Calu3 (cell line): ENCODE measurements around the gene HSD17B12. TPM values are rescaled to one million over a fixed set of nuclear protein-coding genes. Genes with fewer than 3 reads are reported as not detected.

Experiments used
- BruUV-seq: library from RNA; stranded (reverse); fragments of 400-500 nt; replicated peaks from 2 replicates; lab custom pipeline; 2021; lab: Mats Ljungman, UMichigan
- CTCF ChIA-PET: fragments of 300-600 bp; sonication (Branson Sonifier 250); formaldehyde crosslinking; loops from one replicate; lab custom pipeline; 2022; ENCODE audit warnings: antibody characterized with exemption; lab: Charles Lee
- DNase-seq: peaks from one replicate; pipeline ENCODE4 v3.0.0; 2022
- H3K27ac Mint-ChIP-seq: one replicate; pipeline ENCODE4 v1.8.0; 2022; ENCODE audit warnings: mixed read lengths; ENCODE audit not compliant: unreplicated experiment
- H3K27me3 Mint-ChIP-seq: one replicate; pipeline ENCODE4 v1.8.0; 2022; ENCODE audit warnings: mixed read lengths; ENCODE audit not compliant: unreplicated experiment
- H3K36me3 Mint-ChIP-seq: one replicate; pipeline ENCODE4 v1.8.0; 2022; ENCODE audit warnings: mild to moderate bottlenecking, moderate library complexity, mixed read lengths; ENCODE audit not compliant: insufficient read depth, unreplicated experiment
- H3K4me1 Mint-ChIP-seq: one replicate; pipeline ENCODE4 v1.8.0; 2022; ENCODE audit warnings: mild to moderate bottlenecking, low read depth, mixed read lengths; ENCODE audit not compliant: unreplicated experiment
- H3K4me3 Mint-ChIP-seq: one replicate; pipeline ENCODE4 v1.8.0; 2022; ENCODE audit warnings: mild to moderate bottlenecking, low read depth, moderate library complexity, mixed read lengths; ENCODE audit not compliant: unreplicated experiment
- H3K9me3 Mint-ChIP-seq: one replicate; pipeline ENCODE4 v1.8.0; 2022; ENCODE audit warnings: low read depth, mixed read lengths; ENCODE audit not compliant: unreplicated experiment
- intact Hi-C: fragments of 100-400 bp; cut with micrococcal nuclease; formaldehyde crosslinking; loops from one replicate; pipeline ENCODE4 v1.10.0; 2022; ENCODE audit not compliant: unreplicated experiment
- total RNA-seq: library from RNA; stranded (reverse); gene quantifications from 2 replicates; pipeline ENCODE4 v1.2.3, GENCODE V29; 2022
- TF ChIP-seq, protein P1 (sequence below): fragments of 200-600 bp; IDR thresholded peaks from one replicate; pipeline ENCODE4 v1.8.0; 2022; ENCODE audit warnings: antibody characterized with exemption; ENCODE audit not compliant: unreplicated experiment

Gene HSD17B12
- total RNA-seq, 1 experiment from 2014 or later: 114 TPM

DNA sequence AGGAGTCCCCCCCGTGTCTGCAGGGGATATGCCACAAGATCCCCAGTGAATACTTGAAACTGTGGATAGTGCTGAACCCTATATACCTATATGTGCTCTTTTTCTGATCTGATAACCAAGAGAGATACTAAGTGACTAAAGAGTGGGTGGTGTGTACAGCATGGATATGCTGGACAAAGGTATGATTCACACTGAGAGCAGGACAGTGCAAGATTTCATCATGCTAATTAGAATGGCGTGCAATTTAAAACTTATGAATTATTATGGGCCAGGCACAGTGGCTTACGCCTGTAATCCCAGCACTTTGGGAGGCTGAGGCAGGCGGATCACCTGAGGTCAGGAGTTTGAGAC lies 109.9 kb downstream of the HSD17B12 start:
- Mint-ChIP-seq H3K27me3 (no peaks in the 10 kb centered on the region), H3K9me3 (peaks cover 5% of the 10 kb centered on the region), H3K36me3 (peaks cover 5% of the 10 kb centered on the region), H3K4me3 (no peak overlapping the region), H3K27ac (peak overlapping the region; percentile 56), H3K4me1 (no peaks in the 10 kb centered on the region)
- TF ChIP-seq, protein P1, sequence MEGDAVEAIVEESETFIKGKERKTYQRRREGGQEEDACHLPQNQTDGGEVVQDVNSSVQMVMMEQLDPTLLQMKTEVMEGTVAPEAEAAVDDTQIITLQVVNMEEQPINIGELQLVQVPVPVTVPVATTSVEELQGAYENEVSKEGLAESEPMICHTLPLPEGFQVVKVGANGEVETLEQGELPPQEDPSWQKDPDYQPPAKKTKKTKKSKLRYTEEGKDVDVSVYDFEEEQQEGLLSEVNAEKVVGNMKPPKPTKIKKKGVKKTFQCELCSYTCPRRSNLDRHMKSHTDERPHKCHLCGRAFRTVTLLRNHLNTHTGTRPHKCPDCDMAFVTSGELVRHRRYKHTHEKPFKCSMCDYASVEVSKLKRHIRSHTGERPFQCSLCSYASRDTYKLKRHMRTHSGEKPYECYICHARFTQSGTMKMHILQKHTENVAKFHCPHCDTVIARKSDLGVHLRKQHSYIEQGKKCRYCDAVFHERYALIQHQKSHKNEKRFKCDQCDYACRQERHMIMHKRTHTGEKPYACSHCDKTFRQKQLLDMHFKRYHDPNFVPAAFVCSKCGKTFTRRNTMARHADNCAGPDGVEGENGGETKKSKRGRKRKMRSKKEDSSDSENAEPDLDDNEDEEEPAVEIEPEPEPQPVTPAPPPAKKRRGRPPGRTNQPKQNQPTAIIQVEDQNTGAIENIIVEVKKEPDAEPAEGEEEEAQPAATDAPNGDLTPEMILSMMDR: no peak
- intact Hi-C loops: no loop called here
- CTCF ChIA-PET: no interaction called here
- no peak for DNase-seq
- BruUV-seq: no TSS peak

DNA sequence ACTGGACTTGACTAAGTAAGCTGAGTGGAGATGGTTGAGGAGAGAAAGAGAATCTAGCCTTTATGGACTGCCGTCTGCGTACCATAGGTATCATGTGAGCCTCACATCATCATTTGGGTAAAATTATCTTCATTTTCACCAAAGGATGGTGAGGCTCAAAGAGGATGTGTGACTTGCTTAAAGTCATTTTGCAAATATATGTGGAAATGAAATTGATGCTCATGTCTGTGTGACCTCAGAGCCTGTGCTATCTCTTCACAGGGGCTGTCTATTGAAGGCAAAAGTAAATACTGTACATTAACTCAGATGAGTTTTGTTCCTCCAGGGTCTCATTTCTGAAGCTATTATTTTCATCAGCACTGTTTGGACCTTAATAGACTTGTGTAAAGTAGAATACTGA lies 116.8 kb downstream of the HSD17B12 start:
- Mint-ChIP-seq H3K27me3 (no peaks in the 10 kb centered on the region), H3K4me3 (no peak overlapping the region), H3K4me1 (no peaks in the 10 kb centered on the region), H3K36me3 (peaks cover 6% of the 10 kb centered on the region), H3K9me3 (no peaks in the 10 kb centered on the region), H3K27ac (no peak overlapping the region)
- DNase-seq: no peak
- TF ChIP-seq, protein P1: no peak
- no TSS peak for BruUV-seq
- CTCF ChIA-PET: no interaction called here
- intact Hi-C loops: no loop called here

DNA sequence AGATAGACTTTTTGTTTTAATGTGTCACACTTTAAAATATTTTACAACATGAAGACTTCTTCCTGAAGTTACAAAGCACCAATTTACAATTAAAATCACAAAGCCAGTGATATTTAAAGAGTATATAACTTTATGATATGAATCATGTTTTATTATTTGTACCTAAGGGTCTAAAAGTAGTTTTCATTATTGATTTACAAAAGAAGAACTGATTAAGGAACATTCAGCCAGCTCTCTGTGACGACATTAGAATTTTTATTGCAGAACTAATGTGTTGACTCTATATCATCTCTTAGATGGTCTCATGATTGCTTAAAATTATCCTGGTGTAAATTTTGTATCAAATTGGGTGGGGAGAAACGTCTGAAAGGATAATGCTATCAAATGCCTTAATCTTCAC lies 117.3 kb downstream of the HSD17B12 start:
- intact Hi-C loops: no loop called here
- Mint-ChIP-seq H3K4me1 (no peaks in the 10 kb centered on the region), H3K4me3 (no peak overlapping the region), H3K27ac (no peak overlapping the region), H3K9me3 (no peaks in the 10 kb centered on the region), H3K36me3 (peaks cover 6% of the 10 kb centered on the region), H3K27me3 (no peaks in the 10 kb centered on the region)
- BruUV-seq: no TSS peak
- CTCF ChIA-PET: no interaction called here
- TF ChIP-seq, protein P1: no peak
- no peak for DNase-seq

DNA sequence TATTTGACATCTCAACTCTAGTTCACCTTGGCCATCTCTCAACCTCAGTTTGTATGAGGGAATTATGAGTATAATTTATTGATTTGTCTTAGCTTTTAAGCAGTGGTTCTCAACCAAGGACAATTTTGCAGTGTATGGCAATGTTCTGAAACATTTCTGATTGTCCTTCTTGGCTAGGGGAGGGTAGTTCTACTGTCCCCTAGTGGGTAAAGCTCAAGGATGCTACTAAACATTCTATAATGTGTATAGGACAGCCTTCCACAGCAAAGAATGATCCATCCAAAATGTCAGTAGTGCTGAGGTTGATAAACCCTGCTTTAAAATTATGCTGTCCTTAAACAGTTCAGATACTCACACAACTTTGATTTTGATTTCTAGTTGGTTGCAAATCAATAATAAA lies 122.0 kb downstream of the HSD17B12 start:
- TF ChIP-seq, protein P1: peak; percentile 20
- BruUV-seq: no TSS peak

More for the DNA sequence above, 122.0 kb downstream of the HSD17B12 start:
- no peak for DNase-seq
- Mint-ChIP-seq H3K27ac (no peak overlapping the region), H3K9me3 (peaks cover 3% of the 10 kb centered on the region), H3K4me1 (no peaks in the 10 kb centered on the region), H3K36me3 (peaks cover 6% of the 10 kb centered on the region), H3K27me3 (no peaks in the 10 kb centered on the region), H3K4me3 (no peak overlapping the region)
- intact Hi-C loops: loop anchor here (10.0 kb wide), 1 partner anchor 118 kb away; the partner anchor contains the start of gene HSD17B12
- CTCF ChIA-PET: interaction anchor here (1.0 kb wide), 1 partner anchor 13 kb away, joined by 3 read pairs; no protein-coding TSS in a partner anchor
